Spinal cord (tissue), 10 donors: ENCODE measurements around the gene COL20A1. TPM values are rescaled to one million over a fixed set of nuclear protein-coding genes. Genes with fewer than 3 reads are reported as not detected.
A peak's percentile ranks its signal among the peaks of the same experiment; 100 is the strongest.
"Not testable (repeated sequence)": the region's sequence is repeated elsewhere in the genome, so short reads cannot be mapped to it uniquely, and the experiment has no call there.

Experiments
- DNase-seq, 6 donors: peaks; one replicate each; pipeline versions ENCODE4 v3.0.0 to v3.0.0-alpha.2; 2013 to 2015; ENCODE audit warnings: low spot score in 6 of 6, low read depth in 4 of 6
- H3K27ac ChIP-seq: one replicate; pipeline ENCODE4 v1.5.1; 2013; ENCODE audit warnings: low read depth, low read length, control low read depth
- H3K27me3 ChIP-seq: one replicate; pipeline ENCODE4 v1.6.1; 2013; ENCODE audit warnings: low read length; ENCODE audit not compliant: control insufficient read depth, insufficient read depth
- H3K36me3 ChIP-seq: one replicate; pipeline ENCODE4 v1.6.1; 2013; ENCODE audit warnings: low read length; ENCODE audit not compliant: control insufficient read depth, insufficient read depth
- H3K4me1 ChIP-seq: one replicate; pipeline ENCODE4 v1.6.1; 2013; ENCODE audit warnings: low read length; ENCODE audit not compliant: control insufficient read depth, insufficient read depth
- H3K4me3 ChIP-seq: one replicate; pipeline ENCODE4 v1.5.1; 2013; ENCODE audit warnings: low read depth, low read length, control low read depth
- H3K9me3 ChIP-seq: one replicate; pipeline ENCODE4 v1.6.1; 2013; ENCODE audit warnings: low read length; ENCODE audit not compliant: control insufficient read depth, insufficient read depth
- WGBS: methylation state at CpG from one replicate; pipeline ENCODE4 v1.1.5; 2013; ENCODE audit warnings: missing lambda C conversion rate; ENCODE audit not compliant: insufficient coverage; 5-methylcytosine and 5-hydroxymethylcytosine counted together
- polyA plus RNA-seq, 2 donors: library from polyadenylated mRNA; unstranded; fragments of 120-200 nt; gene quantifications; one replicate each; pipeline ENCODE4 v1.2.1, GENCODE V29; 2013; ENCODE audit not compliant: insufficient read length in 2 of 2
- total RNA-seq, 2 donors: library from RNA; depleted of rRNA in 1 of 2; stranded (reverse); fragments of 120-200 nt in 1 of 2; fragments of >200 nt in 1 of 2; gene quantifications; one replicate each; pipeline versions ENCODE4 v1.2.3 to v1.2.4, GENCODE V29; 2013 to 2014
- donor health status: healthy.

Gene COL20A1
- total and polyA plus RNA-seq, 4 donors = 10.3 to 50.9 (median 32.2) TPM

GRCh38 chr20:63339154-63340094, 46.4 kb downstream of the COL20A1 start:
- 75% methylated on average over 7 of the region's 14 CpGs for WGBS

DNA sequence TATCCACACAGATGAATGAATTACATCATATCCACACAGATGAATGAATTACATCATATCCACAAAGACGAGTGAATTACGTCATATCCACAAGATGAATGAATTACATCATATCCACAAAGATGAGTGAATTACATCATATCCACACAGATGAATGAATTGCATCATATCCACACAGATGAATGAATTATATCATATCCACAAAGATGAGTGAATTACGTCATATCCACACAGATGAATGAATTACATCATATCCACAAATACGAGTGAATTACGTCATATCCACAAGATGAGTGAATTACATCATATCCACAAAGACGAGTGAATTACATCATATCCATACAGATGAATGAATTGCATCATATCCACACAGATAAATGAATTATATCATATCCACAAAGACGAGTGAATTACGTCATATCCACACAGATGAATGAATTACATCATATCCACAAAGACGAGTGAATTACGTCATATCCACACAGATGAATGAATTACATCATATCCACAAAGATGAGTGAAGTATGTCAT, 47.2 kb downstream of the COL20A1 start:
- WGBS = 94% methylated on average over 3 of the region's 10 CpGs
- H3K27ac ChIP-seq, H3K27me3 ChIP-seq, DNase-seq, H3K4me3 ChIP-seq, H3K9me3 ChIP-seq: not testable (repeated sequence)
- H3K4me1 ChIP-seq = peaks cover 22% of the 10 kb centered on the region
- peaks cover 27% of the 10 kb centered on the region for H3K36me3 ChIP-seq

More at GRCh38 chr20:63339154-63340094, 46.4 kb downstream of the COL20A1 start:
- not testable (repeated sequence) for H3K27ac ChIP-seq, DNase-seq, H3K4me3 ChIP-seq, H3K27me3 ChIP-seq, H3K9me3 ChIP-seq
- H3K36me3 ChIP-seq = peaks cover 20% of the 10 kb centered on the region
- H3K4me1 ChIP-seq = peaks cover 14% of the 10 kb centered on the region

GRCh38 chr20:63342561-63343459, 49.8 kb downstream of the COL20A1 start:
- peak in 2 of 6 donors; percentile 57 to 74 for DNase-seq
- peaks cover 44% of the 10 kb centered on the region for H3K4me1 ChIP-seq
- WGBS = 78% methylated on average over 57 of the region's 59 CpGs
- H3K9me3 ChIP-seq = no peaks in the 10 kb centered on the region
- no peak overlapping the region for H3K27ac ChIP-seq
- peaks cover 45% of the 10 kb centered on the region for H3K36me3 ChIP-seq
- no peak overlapping the region for H3K4me3 ChIP-seq
- H3K27me3 ChIP-seq = no peaks in the 10 kb centered on the region

DNA sequence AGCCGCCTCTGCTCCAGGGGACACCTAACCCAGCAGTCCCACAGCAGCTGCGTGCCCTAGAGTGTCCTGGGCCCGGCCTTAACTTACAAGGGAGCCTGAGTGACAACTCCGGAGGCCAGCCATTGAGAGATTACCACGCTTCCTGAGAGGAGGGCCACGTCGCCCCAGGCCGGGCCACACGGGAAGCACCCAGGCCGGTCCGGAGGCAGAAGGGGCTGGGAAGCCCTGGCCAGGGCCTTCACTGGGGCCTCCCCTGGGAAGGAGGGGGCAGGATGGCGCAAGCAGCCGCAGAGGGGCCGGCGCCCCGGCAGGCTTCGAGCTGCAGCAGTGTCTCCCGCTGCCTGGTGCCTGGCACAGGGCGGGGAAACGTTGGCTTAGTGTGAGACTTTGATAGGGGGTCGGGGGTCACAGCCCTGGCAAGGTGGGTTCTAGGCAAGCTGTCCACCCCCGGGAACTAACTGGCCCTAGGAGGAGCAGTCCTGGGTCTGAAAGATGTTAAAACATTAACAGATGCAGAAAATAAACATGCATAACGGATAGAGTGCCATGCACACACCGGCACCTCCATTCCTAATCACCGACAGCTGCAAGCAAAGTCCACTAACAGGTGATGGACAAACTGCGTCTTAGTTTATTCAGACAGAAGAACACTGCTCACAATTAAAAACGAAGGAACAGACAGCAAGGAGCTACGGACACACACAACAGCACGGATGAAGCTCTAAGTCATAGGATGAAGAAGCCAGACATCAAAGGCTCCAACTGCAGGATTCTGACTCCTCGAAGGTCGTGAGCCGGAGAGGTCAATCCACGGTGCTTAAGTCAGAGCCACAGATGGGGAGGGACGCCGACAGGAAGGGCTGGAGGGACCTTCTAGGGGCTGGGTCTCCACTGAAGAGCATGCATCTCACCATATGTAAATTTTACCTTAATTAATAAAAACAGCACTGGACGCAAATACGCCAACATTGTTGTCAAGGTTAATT, 50.8 kb downstream of the COL20A1 start:
- 66% methylated on average over 30 of the region's 37 CpGs for WGBS
- Histone ChIP-seq H3K9me3 (no peaks in the 10 kb centered on the region), H3K36me3 (peaks cover 55% of the 10 kb centered on the region), H3K4me1 (peaks cover 49% of the 10 kb centered on the region), H3K4me3 (no peak overlapping the region), H3K27ac (no peak overlapping the region), H3K27me3 (no peaks in the 10 kb centered on the region)
- no peak for DNase-seq

- H3K9me3 ChIP-seq = no peaks in the 10 kb centered on the region
- peaks cover 65% of the 10 kb centered on the region for H3K36me3 ChIP-seq
- no peak overlapping the region for H3K4me3 ChIP-seq
- peak in 1 of 6 donors; percentile 33 for DNase-seq
- peaks cover 49% of the 10 kb centered on the region for H3K4me1 ChIP-seq
- 48% methylated on average over 13 of the region's 21 CpGs for WGBS
- no peaks in the 10 kb centered on the region for H3K27me3 ChIP-seq
- no peak overlapping the region for H3K27ac ChIP-seq
Measured at GRCh38 chr20:63344616-63345327, 51.8 kb downstream of the COL20A1 start.

- Histone ChIP-seq H3K4me3 (no peak overlapping the region), H3K27me3 (no peaks in the 10 kb centered on the region), H3K36me3 (peaks cover 72% of the 10 kb centered on the region), H3K4me1 (peaks cover 49% of the 10 kb centered on the region), H3K9me3 (no peaks in the 10 kb centered on the region), H3K27ac (no peak overlapping the region)
- peak in 2 of 6 donors; percentile 30 to 59 for DNase-seq
- whole genome bisulfite sequencing = 63% methylated on average over 26 of the region's 27 CpGs
Measured at GRCh38 chr20:63345328-63346100, 52.5 kb downstream of the COL20A1 start.

DNA sequence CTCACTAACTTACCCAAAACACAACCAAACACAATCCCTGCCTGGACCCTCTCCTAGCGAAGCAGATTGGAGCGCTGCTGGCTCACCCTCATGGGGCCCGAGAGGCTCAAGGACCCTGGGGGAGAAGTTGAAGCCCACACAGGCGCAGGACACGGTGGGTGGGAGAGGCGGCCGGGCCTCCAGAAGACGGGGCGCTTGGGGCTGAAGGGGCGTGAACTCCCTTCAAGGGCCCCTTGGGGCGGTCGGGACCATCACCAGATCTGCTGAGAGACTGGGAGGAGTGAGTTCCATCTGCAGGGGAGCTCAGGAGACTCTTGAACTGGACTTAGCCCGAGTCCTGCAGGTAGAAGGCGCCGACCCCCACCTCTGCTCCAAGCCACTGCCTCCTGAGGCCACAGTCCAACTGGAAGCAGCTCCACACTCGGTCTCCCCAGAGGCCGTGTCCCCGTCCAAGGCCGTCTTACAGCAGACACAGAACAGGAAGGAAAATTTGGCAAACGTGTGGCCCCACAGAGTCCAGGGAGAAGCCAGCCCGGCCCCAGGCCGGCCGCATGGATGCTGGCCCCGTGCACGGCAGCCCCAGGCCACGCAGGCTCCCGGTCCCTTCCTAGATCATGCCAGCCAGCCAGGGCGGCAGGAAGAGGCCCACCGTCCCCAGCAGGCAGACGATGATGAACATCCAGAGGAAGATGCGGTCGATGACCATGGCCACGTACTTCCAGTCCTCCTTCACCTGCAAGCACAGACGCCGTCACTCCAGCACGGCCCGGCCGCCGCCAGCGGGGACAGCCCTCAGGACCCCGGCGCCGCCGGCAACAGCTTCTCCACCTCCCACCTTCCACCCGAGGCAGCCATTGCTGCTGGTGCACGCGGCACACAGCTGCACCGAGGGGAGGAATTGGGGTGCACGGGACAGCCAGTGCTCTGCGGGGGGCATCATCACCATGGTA, 53.4 kb downstream of the COL20A1 start:
- DNase-seq = no peak
- Histone ChIP-seq H3K9me3 (no peaks in the 10 kb centered on the region), H3K4me1 (peaks cover 51% of the 10 kb centered on the region), H3K27ac (no peak overlapping the region), H3K36me3 (peaks cover 81% of the 10 kb centered on the region), H3K4me3 (no peak overlapping the region), H3K27me3 (no peaks in the 10 kb centered on the region)
- 83% methylated on average over 47 of the region's 50 CpGs for WGBS
